ENCODE data around the gene CDT1.

CDT1 gene

DNA sequence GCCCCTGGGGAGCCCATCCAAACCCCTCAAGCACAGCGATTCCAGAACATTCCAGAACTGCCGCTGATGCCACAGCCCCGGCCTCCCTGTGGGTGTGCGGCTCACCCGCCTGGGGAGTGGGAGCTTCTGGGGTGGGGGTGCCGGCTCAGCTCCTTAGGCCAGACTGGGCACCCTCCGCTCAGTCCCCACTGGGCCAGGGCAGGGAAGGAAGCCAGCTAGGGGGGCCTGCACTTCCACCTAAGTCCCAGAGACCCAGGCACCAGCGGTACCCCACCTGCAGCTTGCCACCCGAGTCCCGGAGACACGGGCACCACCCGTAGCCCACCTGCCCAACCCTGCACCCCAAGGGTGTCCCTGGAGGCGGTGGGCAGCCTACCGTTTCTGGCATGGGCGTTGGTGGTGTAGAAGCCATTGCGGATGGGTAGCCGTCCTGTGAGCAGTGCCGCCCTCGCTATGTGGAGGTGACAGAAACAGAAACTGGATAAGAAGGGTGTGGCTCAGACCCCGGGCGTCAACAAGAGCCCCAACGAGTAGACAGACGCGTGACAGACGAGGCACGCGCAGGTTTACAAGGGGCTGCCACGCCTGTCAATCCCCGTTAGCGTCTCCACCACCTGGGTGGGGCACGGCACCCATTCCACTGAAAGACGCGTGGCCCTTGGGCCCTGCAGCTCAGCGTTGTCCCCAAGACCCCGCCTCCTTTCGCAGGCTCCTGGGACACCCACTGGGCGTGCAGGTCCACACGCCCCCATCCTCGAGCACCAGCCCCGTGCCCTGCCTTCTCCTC, 38.1 kb downstream of the CDT1 start:
- Histone ChIP-seq H3K27ac (no peak overlapping the region), H3K36me3 (replicated peaks) (peaks cover 17% of the 10 kb centered on the region), H3K4me3 (ENCODE audit: low read depth, low read length) (no peak overlapping the region), H3K27me3 (replicated peaks) (no peaks in the 10 kb centered on the region)
- in situ Hi-C loops (cut with HindIII; ENCODE audit: low pct_ligation_motif_present, low sequenced_read_pairs), result no loop called here
- DNase-seq, result no peak
- TF ChIP-seq, protein P1, sequence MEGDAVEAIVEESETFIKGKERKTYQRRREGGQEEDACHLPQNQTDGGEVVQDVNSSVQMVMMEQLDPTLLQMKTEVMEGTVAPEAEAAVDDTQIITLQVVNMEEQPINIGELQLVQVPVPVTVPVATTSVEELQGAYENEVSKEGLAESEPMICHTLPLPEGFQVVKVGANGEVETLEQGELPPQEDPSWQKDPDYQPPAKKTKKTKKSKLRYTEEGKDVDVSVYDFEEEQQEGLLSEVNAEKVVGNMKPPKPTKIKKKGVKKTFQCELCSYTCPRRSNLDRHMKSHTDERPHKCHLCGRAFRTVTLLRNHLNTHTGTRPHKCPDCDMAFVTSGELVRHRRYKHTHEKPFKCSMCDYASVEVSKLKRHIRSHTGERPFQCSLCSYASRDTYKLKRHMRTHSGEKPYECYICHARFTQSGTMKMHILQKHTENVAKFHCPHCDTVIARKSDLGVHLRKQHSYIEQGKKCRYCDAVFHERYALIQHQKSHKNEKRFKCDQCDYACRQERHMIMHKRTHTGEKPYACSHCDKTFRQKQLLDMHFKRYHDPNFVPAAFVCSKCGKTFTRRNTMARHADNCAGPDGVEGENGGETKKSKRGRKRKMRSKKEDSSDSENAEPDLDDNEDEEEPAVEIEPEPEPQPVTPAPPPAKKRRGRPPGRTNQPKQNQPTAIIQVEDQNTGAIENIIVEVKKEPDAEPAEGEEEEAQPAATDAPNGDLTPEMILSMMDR (IDR thresholded peaks at IDR 0.05; ENCODE audit: low read depth, low read length, missing control alignments), result no peak

GRCh38 chr16:88842308-88842756, 38.7 kb downstream of the CDT1 start:
- peaks cover 17% of the 10 kb centered on the region for H3K36me3 ChIP-seq (replicated peaks)
- H3K27me3 ChIP-seq (replicated peaks), result no peaks in the 10 kb centered on the region
- no peak for DNase-seq
- H3K27ac ChIP-seq, result no peak overlapping the region
- no peak overlapping the region for H3K4me3 ChIP-seq (ENCODE audit: low read depth, low read length)
- in situ Hi-C loops (cut with HindIII; ENCODE audit: low pct_ligation_motif_present, low sequenced_read_pairs), result no loop called here
- TF ChIP-seq, protein P1 (IDR thresholded peaks at IDR 0.05; ENCODE audit: low read depth, low read length, missing control alignments), result no peak

DNA sequence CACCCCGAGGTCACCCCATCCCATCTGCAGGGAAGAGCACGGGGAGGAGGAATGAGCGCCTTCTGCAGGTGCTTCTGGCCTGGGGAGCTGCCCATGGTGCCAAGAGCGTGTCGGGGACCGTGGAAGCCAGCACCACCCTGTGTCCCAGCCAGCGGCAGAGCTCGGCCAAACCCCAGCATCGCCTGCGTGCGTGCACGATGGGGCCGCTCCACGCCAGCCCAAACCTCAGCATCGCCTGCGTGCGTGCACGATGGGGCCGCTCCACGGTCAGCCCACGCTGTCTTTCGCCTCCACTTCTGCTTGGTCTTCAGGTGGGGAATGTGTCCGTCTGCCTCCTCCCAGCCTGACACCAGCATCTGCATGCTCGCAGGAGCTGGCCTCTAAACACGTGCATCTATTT, 39.2 kb downstream of the CDT1 start:
- H3K36me3 ChIP-seq (replicated peaks), result peaks cover 17% of the 10 kb centered on the region
- H3K27me3 ChIP-seq (replicated peaks), result no peaks in the 10 kb centered on the region
- TF ChIP-seq, protein P1 (IDR thresholded peaks at IDR 0.05; ENCODE audit: low read depth, low read length, missing control alignments), result no peak
- in situ Hi-C loops (cut with HindIII; ENCODE audit: low pct_ligation_motif_present, low sequenced_read_pairs), result no loop called here
- no peak overlapping the region for H3K27ac ChIP-seq
- H3K4me3 ChIP-seq (ENCODE audit: low read depth, low read length), result no peak overlapping the region
- no peak for DNase-seq

- in situ Hi-C loops (cut with HindIII; ENCODE audit: low pct_ligation_motif_present, low sequenced_read_pairs), result no loop called here
- no peak for DNase-seq
- TF ChIP-seq, protein P1 (IDR thresholded peaks at IDR 0.05; ENCODE audit: low read depth, low read length, missing control alignments), result no peak
- H3K36me3 ChIP-seq (replicated peaks), result peaks cover 17% of the 10 kb centered on the region
- no peak overlapping the region for H3K27ac ChIP-seq
- H3K4me3 ChIP-seq (ENCODE audit: low read depth, low read length), result no peak overlapping the region
- no peaks in the 10 kb centered on the region for H3K27me3 ChIP-seq (replicated peaks)
Measured at GRCh38 chr16:88843256-88843655, 39.7 kb downstream of the CDT1 start.

GRCh38 chr16:88844419-88845036, 40.9 kb downstream of the CDT1 start:
- TF ChIP-seq, protein P1 (IDR thresholded peaks at IDR 0.05; ENCODE audit: low read depth, low read length, missing control alignments), result peak; percentile 30
- DNase-seq, result no peak
- no peak overlapping the region for H3K4me3 ChIP-seq (ENCODE audit: low read depth, low read length)
- no peaks in the 10 kb centered on the region for H3K27me3 ChIP-seq (replicated peaks)
- in situ Hi-C loops (cut with HindIII; ENCODE audit: low pct_ligation_motif_present, low sequenced_read_pairs), result no loop called here
- H3K27ac ChIP-seq, result no peak overlapping the region
- H3K36me3 ChIP-seq (replicated peaks), result peaks cover 9% of the 10 kb centered on the region
